ENCODE measurements around the gene TTC39A.

TTC39A gene

GRCh38 chr1:51297401-51298321 is 32.7 kb downstream of the TTC39A start:
- Histone ChIP-seq H3K4me3 (ENCODE audit: low read length) (peak overlapping the region; percentile 58; the same call in 1 of the 2 replicates), H3K4me1 (ENCODE audit: low read length) (0 out of 2 replicates have a peak, but pooled peaks cover 5% of the 10 kb centered on the region), H3K36me3 (replicated peaks; ENCODE audit: insufficient read depth, low read length) (no peaks in the 10 kb centered on the region), H3K9ac (ENCODE audit: low read length) (no peak overlapping the region; the same call in 1 of the 2 replicates), H3F3A (ENCODE audit: insufficient read depth, low read length) (no peaks in the 10 kb centered on the region), H3K9me3 (replicated peaks; ENCODE audit: insufficient read depth, low read length) (no peaks in the 10 kb centered on the region), H3K4me2 (ENCODE audit: low read depth, low read length) (peak overlapping the region; percentile 81), H2AFZ (ENCODE audit: low read length) (peak overlapping the region; percentile 95), H3K79me2 (ENCODE audit: low read length) (no peaks in the 10 kb centered on the region), H3K9me2 (replicated peaks; ENCODE audit: insufficient read depth, low read length) (no peaks in the 10 kb centered on the region), H3K27ac (ENCODE audit: low read length) (no peak overlapping the region), H4K20me1 (ENCODE audit: insufficient read depth, low read length) (no peaks in the 10 kb centered on the region), H3K27me3 (replicated peaks; ENCODE audit: insufficient read depth, low read length) (no peaks in the 10 kb centered on the region)
- no peak for DNase-seq
- TF ChIP-seq EZH2 (optimal IDR thresholded peaks at IDR 0.05; ENCODE audit: low read depth, low read length): no peak
- TF ChIP-seq EZH2phosphoT487 (IDR thresholded peaks at IDR 0.05; ENCODE audit: low read length): no peak
- TF ChIP-seq CTCF (IDR thresholded peaks at IDR 0.05; ENCODE audit: low read length): no peak

- Histone ChIP-seq H3K27me3 (replicated peaks; ENCODE audit: insufficient read depth, low read length) (no peaks in the 10 kb centered on the region), H3K4me1 (ENCODE audit: low read length) (0 out of 2 replicates have a peak, but pooled peaks cover 5% of the 10 kb centered on the region), H3F3A (ENCODE audit: insufficient read depth, low read length) (no peaks in the 10 kb centered on the region), H3K9me2 (replicated peaks; ENCODE audit: insufficient read depth, low read length) (no peaks in the 10 kb centered on the region), H2AFZ (ENCODE audit: low read length) (peak overlapping the region; percentile 95), H3K27ac (ENCODE audit: low read length) (no peak overlapping the region), H3K9me3 (replicated peaks; ENCODE audit: insufficient read depth, low read length) (no peaks in the 10 kb centered on the region), H3K9ac (ENCODE audit: low read length) (peak overlapping the region; percentile 36; the same call in 1 of the 2 replicates), H3K4me3 (ENCODE audit: low read length) (peak overlapping the region; percentile 58), H4K20me1 (ENCODE audit: insufficient read depth, low read length) (no peaks in the 10 kb centered on the region), H3K36me3 (replicated peaks; ENCODE audit: insufficient read depth, low read length) (no peaks in the 10 kb centered on the region), H3K79me2 (ENCODE audit: low read length) (no peaks in the 10 kb centered on the region), H3K4me2 (ENCODE audit: low read depth, low read length) (peak overlapping the region; percentile 81)
- peak; percentile 72 for DNase-seq
- TF ChIP-seq CTCF (IDR thresholded peaks at IDR 0.05; ENCODE audit: low read length) (peak; percentile 95), EZH2phosphoT487 (IDR thresholded peaks at IDR 0.05; ENCODE audit: low read length) (no peak)
Observed at GRCh38 chr1:51296383-51297357, 33.7 kb downstream of the TTC39A start.

GRCh38 chr1:51295926-51296325 is 34.4 kb downstream of the TTC39A start:
- no peak for TF ChIP-seq EZH2phosphoT487 (IDR thresholded peaks at IDR 0.05; ENCODE audit: low read length)
- no peak for TF ChIP-seq EZH2 (optimal IDR thresholded peaks at IDR 0.05; ENCODE audit: low read depth, low read length)
- TF ChIP-seq CTCF (IDR thresholded peaks at IDR 0.05; ENCODE audit: low read length): no peak
- Histone ChIP-seq H3K27ac (ENCODE audit: low read length) (no peak overlapping the region), H3K9me3 (replicated peaks; ENCODE audit: insufficient read depth, low read length) (no peaks in the 10 kb centered on the region), H3K9me2 (replicated peaks; ENCODE audit: insufficient read depth, low read length) (no peaks in the 10 kb centered on the region), H3F3A (ENCODE audit: insufficient read depth, low read length) (no peaks in the 10 kb centered on the region), H3K79me2 (ENCODE audit: low read length) (no peaks in the 10 kb centered on the region), H3K4me3 (ENCODE audit: low read length) (no peak overlapping the region), H3K27me3 (replicated peaks; ENCODE audit: insufficient read depth, low read length) (no peaks in the 10 kb centered on the region), H3K9ac (ENCODE audit: low read length) (no peak overlapping the region), H3K36me3 (replicated peaks; ENCODE audit: insufficient read depth, low read length) (no peaks in the 10 kb centered on the region), H3K4me2 (ENCODE audit: low read depth, low read length) (no peak overlapping the region), H2AFZ (ENCODE audit: low read length) (no peak overlapping the region), H3K4me1 (ENCODE audit: low read length) (0 out of 2 replicates have a peak, but pooled peaks cover 5% of the 10 kb centered on the region), H4K20me1 (ENCODE audit: insufficient read depth, low read length) (no peaks in the 10 kb centered on the region)
- DNase-seq: no peak

All from MM.1S (cell line).